Hematopoietic multipotent progenitor cell treated with erythropoietin and hydrocortisone succinate and interleukin-3 and kit ligand, for 6 days (in vitro differentiated cells): Measurements from ENCODE around the gene THG1L.

Experiments used
- DNase-seq: peaks from one replicate; pipeline ENCODE4 v3.0.0-alpha.2; 2015

THG1L gene

DNA sequence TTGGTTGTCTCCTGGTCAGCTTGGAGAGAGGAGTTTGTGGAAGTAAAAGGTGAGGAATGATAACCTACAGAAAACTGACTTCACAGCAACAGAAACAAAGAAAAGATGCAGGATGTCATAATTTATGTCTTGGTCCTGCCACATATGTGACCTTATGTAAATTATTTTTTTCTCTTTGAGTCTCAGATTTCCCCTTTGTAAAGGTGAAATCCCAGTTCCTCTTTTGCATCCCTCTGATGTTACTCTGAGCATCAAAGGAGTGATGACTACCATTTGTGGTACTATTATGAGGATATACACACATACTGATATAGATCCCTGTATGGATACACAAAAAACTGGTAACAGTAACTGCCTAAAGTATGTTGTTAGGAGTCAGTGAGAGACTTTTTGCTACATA, 1.4 kb upstream of the THG1L start:
- no peak for DNase-seq

DNA sequence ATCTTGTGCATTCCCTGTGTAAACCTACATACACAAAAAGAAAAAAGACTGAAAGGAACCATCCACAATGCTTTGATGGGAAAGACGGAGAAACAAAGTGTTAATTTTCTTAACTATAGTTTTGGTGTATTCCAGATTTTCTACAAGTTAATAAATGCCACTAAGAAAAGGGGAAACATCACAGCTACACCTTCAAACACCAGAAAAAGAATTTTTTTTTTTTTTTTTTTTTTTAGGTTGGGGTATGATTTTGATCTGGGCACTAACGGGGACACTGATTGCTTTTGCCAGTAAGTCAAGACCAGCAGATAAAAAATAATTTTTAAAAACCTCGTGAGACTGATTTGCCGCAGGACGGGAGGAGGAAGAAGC, 334 bp upstream of the THG1L start:
- DNase-seq, result no peak

- DNase-seq, result no peak
Observed at GRCh38 chr5:157732130-157732514, 902 bp downstream of the THG1L start.

- peak; percentile 84 for DNase-seq
Observed at GRCh38 chr5:157732596-157733262, 1.5 kb downstream of the THG1L start.

GRCh38 chr5:157734436-157734835, 3.2 kb downstream of the THG1L start:
- DNase-seq, result peak; percentile 51

DNA sequence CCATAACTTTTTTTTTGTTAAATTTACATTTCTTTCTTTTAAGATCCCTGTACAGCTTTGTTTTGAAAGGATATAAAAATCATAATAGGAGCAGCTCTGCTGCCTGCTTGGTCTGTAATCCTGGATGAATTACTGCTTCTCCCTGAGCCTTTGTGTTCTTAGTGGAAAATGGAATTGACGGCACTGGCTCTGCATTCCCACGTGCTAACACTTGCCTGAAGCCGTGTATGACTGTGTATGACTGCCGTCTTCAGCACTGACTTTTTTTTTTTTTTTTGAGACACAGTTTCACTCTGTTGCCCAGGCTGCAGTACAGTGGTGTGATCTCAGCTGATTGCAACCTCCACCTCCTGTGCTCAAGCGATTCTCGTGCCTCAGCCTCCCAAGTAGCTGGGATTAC, 4.8 kb downstream of the THG1L start:
- no peak for DNase-seq

DNA sequence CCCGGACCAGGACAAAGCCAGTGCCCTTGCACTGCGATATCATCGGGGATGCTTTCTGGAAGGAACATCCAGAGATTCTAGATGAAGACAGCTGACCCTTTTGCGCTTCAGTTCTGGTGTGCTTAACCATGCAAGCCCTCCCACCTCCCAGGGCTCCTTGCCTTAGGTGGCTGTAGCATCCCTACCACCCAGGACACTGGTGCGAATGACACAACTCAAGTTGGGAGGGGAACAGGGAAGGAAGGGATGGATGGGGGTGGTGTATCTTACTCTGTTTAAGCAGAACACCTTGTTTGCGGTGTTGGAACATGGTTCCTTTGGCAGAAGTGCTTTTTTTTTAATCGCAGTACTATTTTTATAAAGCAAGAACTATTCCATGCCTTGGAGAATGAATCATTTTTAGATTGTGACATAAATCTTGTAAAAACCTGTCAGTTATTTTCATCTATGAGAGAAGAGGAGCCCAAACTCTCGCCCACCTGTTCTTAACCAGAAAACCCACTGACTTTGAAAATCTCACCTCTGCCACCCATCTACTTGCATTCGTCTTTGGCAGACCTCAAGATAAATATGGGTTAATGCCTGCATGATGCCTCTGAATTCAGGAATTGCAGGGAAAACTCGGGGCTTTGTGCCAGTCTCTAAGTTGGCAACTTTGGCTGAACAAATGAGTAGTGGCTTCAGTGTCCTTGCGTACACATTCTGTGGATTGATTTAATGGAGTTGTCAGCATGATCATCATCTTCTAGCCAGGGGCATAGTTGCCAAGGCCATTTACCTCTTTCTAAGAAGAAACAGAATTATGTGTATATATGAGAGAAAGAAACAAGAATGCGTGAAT, 8.4 kb downstream of the THG1L start:
- no peak for DNase-seq

- DNase-seq, result peak; percentile 67
Observed at GRCh38 chr5:157740229-157740610, 9.0 kb downstream of the THG1L start.

- no peak for DNase-seq
Observed at GRCh38 chr5:157741131-157741530, 9.9 kb downstream of the THG1L start.

- DNase-seq, result peak; percentile 91
Observed at GRCh38 chr5:157743163-157744050, 12.2 kb downstream of the THG1L start, which contains the start of gene LSM11. Gene LSM11 (plus strand): TSS chr5:157743712. CDS start chr5:157743751, 39 bp downstream.

GRCh38 chr5:157744051-157745011, 13.1 kb downstream of the THG1L start:
- peak; percentile 89 for DNase-seq

DNA sequence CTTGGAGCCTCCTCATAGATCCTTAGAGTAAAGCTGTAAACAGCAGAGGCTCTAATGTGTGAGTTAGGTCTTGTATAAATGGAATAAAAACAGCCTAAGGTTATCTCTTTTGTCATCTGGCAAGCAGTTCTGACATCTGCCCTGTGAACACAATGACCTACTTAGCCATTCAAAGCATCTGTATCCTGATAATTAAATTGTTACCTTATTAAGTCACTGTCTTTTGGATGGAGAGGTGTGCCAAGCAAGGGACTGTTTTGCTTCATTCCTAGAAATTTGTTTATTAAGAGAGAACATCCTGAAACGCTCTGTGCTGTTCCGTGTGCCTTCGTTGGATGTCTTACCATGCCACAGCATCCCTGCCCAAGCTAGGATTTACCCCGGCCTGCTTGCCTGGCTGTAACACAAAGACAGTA, 13.8 kb downstream of the THG1L start:
- peak; percentile 61 for DNase-seq

DNA sequence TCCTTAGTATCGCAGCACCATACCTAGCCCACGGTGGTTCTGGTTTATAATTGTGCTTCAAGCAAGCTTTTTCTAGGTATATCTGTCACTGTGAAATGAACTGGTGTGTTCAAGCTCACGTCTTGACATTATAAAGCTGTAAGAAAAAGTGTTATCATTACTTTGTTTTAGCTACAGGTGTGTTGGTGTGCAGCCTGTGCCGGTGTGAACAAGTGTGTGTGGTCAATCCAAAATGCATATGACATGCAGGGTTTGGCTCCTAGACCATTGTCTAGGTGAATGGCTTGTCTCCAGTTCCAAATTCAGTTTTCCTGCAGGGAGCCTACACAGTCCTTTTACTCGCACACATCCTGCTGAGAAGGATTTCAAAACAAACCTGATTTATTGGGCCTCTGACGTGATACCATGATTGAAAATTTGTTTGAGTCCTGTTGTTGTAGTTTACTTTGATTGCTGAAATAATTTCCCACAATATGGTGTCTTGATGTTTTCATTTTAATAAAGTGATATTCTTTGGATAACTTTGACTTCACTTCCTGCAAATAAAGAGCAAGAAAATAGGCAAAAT, 16.0 kb downstream of the THG1L start:
- DNase-seq, result no peak

DNA sequence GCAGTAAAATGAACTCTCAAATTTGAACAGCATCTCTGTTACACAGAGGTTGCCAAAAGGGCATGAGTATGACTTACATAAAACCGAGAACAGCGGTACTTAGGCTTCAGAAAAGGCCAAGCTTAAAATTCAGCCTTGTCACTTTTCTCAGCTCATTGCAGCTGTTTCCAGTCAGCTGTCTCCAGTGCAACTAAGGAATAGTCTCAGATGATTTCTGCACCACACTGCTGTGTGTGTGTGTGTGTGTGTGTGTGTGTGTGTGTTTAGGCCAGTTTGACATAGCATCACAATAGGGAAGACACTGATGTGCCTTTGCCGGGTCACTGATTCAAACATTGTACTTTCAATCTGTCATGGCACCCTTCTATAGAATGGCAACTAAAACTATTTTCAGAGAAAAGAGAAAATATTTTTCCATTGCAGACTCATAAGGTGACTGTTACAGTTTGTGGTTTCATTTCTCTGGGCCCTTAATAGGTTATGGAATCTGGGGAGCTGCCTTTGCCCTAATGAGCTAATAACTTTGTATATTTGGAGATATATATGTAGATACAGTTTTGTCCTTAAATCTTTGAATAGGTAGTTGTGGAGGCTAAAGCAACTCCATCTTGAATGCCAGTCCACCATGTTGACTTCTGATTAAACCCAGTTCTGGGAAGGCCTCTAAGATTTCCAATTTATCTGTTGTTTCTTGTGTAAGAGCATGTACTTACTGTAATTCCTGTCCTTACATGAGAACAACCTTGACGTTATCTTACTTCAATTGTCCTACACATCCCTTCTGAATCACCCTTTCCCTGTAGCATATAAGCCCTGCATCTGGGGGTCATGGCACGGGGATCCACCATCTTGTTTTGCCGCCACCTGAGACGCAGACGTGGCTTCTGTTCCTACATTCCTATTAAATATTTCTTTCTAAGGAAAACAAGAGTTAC, 16.8 kb downstream of the THG1L start:
- no peak for DNase-seq

DNA sequence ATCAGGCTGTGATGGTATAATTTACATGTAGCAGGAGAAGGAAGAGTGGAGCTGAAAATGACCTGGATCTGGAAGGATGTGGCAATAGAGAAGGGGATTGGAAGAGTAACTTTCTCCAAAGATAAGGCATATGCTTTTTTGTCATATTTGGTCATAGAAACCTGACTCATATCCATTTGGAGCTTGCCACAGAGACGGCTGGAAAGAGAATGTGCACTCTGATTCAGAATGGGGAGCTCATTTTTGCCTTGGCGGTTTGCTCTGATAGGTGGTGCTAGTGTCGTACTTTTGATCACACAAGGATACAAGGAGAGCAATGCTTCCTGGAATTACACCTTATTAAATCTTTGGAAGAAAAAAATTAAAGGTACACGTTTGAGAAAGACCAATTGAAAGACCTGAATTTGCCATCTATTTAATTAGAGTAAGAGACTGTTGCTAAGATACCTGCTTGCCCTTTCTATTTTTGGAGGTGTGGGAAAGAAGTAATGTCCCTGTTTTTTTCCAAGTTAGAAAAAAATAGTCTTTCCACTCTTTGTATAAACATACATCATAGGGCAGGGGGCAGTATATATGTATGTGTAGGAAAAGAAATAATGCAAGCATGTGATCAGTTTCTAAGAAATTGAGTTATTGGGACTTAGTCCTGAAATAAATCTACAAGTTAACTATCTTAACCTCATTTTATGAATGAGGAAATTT, 17.7 kb downstream of the THG1L start:
- no peak for DNase-seq

GRCh38 chr5:157749462-157749799, 18.2 kb downstream of the THG1L start:
- DNase-seq, result no peak

DNA sequence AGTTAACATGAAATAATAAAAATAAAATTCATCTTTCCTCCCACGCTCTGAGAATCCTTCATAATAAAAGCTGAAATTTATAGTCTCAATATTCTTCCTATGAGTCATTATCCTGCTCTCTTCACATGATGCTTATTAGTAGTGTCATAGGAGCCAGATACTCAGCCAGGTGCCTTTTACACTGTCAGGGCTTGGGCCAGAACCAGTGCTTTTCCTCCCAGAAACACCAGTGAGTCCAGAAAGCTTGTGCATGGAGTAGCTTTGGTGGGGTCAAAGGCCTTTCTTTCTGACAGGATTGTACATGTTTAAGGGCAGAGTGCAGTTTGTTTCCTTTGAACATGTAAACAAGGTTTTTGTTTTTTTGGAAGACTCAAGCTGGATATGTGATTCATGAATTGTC, 19.1 kb downstream of the THG1L start:
- DNase-seq, result no peak

DNA sequence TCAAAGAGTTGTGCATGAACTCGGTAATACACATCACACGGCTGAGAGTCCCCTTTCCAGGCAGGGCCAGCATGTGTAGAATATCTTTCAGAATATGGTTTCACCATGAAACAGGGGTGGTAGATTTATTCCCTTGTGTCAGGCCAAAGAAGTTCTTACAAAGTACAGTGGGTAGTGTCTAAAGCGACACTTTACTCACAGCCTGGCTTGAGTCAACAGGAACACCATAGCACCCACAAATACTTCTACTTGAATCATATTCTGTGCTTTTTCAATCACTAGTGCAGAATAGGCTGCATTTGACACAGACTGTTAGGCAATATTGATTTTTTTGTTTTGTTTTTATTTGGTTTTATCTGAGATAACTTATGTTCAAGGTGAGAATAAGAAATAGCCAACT, 24.9 kb downstream of the THG1L start:
- no peak for DNase-seq

GRCh38 chr5:157758706-157759105, 27.5 kb downstream of the THG1L start:
- DNase-seq, result no peak
